ENCODE measurements around the gene ADGRB2. TPM values are rescaled to one million over a fixed set of nuclear protein-coding genes. Genes with fewer than 3 reads are reported as not detected.
A peak's percentile ranks its signal among the peaks of the same experiment; 100 is the strongest.

ADGRB2 gene
- polyA plus RNA-seq, 3 donors, result not detected

DNA sequence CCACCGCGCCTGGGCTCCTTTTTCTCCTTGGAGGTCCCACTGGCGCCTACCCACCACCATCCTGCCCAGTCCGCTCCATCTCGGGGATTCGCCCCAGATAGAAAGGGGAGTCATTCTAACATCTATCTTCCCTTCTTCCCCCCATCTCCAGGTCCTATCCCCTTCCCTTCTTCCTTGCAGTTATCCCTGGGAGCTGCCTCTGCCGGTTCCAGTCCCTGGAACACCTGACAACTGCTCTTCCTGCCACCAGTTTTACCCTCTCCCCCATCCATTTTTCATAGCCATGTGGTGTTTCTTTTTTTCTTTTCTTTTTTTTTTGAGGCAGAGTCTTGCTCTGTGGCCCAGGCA lies 48.3 kb downstream of the ADGRB2 start:
- Mint-ChIP-seq H3K4me3 (peak overlapping the region in 1 of 2 donors; percentile 86), H3K27me3 (ENCODE audit: low read depth in 3 of 3) (peaks cover 48 to 63% (median 60%) of the 10 kb centered on the region in 3 donors), H3K36me3 (no peaks in the 10 kb centered on the region), H3K9me3 (peaks cover 0 to 3% (median 0%) of the 10 kb centered on the region in 7 donors), H3K4me1 (peaks cover 14% of the 10 kb centered on the region), H3K27ac (no peak overlapping the region)
- H3K4me1 ChIP-seq (ENCODE audit: control insufficient read depth in 1 of 2, insufficient read depth in 2 of 2, low read length in 2 of 2), result peaks cover 15 to 20% of the 10 kb centered on the region in 2 donors
- H4K20me1 ChIP-seq (ENCODE audit: insufficient read depth, low read length), result no peaks in the 10 kb centered on the region
- H3K4me3 ChIP-seq (replicated peaks in 1 of 3; ENCODE audit: low read depth in 2 of 3, low read length in 3 of 3), result peak overlapping the region in 1 of 3 experiments; percentile 50
- H3K79me2 ChIP-seq (ENCODE audit: insufficient read depth, low read length), result no peaks in the 10 kb centered on the region
- no peak for DNase-seq
- WGBS (ENCODE audit: insufficient coverage), result 2% methylated on average over 6 of the region's 7 CpGs
- TF ChIP-seq, protein P1, sequence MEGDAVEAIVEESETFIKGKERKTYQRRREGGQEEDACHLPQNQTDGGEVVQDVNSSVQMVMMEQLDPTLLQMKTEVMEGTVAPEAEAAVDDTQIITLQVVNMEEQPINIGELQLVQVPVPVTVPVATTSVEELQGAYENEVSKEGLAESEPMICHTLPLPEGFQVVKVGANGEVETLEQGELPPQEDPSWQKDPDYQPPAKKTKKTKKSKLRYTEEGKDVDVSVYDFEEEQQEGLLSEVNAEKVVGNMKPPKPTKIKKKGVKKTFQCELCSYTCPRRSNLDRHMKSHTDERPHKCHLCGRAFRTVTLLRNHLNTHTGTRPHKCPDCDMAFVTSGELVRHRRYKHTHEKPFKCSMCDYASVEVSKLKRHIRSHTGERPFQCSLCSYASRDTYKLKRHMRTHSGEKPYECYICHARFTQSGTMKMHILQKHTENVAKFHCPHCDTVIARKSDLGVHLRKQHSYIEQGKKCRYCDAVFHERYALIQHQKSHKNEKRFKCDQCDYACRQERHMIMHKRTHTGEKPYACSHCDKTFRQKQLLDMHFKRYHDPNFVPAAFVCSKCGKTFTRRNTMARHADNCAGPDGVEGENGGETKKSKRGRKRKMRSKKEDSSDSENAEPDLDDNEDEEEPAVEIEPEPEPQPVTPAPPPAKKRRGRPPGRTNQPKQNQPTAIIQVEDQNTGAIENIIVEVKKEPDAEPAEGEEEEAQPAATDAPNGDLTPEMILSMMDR (IDR thresholded peaks at IDR 0.05), result no peak
- intact Hi-C loops (cut with micrococcal nuclease), result no loop called here
- H3K9ac ChIP-seq (ENCODE audit: insufficient read depth, low read length, poor library complexity, severe bottlenecking), result no peak overlapping the region
- peaks cover 3 to 49% of the 10 kb centered on the region in 2 donors for H3K27me3 ChIP-seq (ENCODE audit: control insufficient read depth in 2 of 2, insufficient read depth in 2 of 2, low read length in 2 of 2)
- H3K36me3 ChIP-seq (replicated peaks in 1 of 2; ENCODE audit: control insufficient read depth in 1 of 2, insufficient read depth in 2 of 2, low read length in 2 of 2), result no peaks in the 10 kb centered on the region
- no peaks in the 10 kb centered on the region for H3K9me3 ChIP-seq (replicated peaks in 1 of 2; ENCODE audit: control insufficient read depth in 1 of 2, insufficient read depth in 1 of 2, low read length in 2 of 2)
- peak overlapping the region; percentile 69 for H2AFZ ChIP-seq (ENCODE audit: insufficient read depth, low read depth, low read length, poor library complexity, severe bottlenecking)
- peak overlapping the region; percentile 61 for H3K4me2 ChIP-seq (replicated peaks; ENCODE audit: extremely low read depth, low read length, poor library complexity, severe bottlenecking)
- H3K27ac ChIP-seq (ENCODE audit: low read depth in 1 of 2, low read length in 2 of 2), result no peak overlapping the region

DNA sequence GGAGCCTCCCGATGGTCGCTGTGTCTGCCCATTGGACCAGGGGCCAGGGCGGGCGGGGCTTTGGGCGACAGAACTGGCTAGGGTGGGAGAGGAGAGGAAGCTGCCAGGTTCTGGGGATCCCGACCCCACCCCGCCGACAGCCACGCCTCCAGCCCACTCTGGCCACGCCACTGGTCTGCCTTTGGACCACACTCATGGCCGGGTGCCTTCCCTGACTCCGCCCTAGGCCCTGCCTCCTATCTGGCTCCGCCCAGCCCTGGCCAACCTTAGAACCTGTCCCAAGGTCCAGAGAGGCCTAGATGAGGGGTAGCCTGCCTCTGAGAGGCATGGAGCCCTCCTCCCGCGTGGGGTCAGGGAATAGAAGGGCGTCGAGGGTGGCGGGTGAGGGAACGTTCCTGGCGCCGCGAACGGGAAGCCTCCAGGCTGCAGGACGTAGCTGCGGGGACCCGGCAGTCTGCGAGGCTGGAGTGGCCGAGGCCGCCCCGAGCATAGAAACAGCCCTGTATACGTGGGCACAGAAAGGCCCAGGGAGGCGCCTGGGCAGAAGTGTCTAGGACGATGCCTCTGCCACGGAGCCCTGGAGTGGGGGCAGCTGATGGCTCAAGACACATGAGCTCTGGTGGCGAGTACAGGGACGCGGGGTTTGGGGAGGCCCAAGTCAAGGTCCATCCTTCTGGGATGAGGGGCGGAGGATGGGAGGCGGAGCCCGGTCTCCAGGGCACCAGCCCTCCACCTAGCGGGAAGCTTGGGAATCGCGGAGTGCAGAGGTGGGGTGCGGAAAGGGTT lies 48.9 kb downstream of the ADGRB2 start:
- intact Hi-C loops (cut with micrococcal nuclease), result no loop called here
- H3K27me3 ChIP-seq (ENCODE audit: control insufficient read depth in 2 of 2, insufficient read depth in 2 of 2, low read length in 2 of 2), result peaks cover 3 to 49% of the 10 kb centered on the region in 2 donors

More for the DNA sequence above, 48.9 kb downstream of the ADGRB2 start:
- peak overlapping the region; percentile 71 to 86 for H3K4me3 Mint-ChIP-seq
- Histone ChIP-seq H4K20me1 (ENCODE audit: insufficient read depth, low read length) (no peaks in the 10 kb centered on the region), H3K4me2 (replicated peaks; ENCODE audit: extremely low read depth, low read length, poor library complexity, severe bottlenecking) (peak overlapping the region; percentile 61), H3K9ac (ENCODE audit: insufficient read depth, low read length, poor library complexity, severe bottlenecking) (peak overlapping the region; percentile 5), H3K36me3 (replicated peaks in 1 of 2; ENCODE audit: control insufficient read depth in 1 of 2, insufficient read depth in 2 of 2, low read length in 2 of 2) (no peaks in the 10 kb centered on the region), H3K9me3 (replicated peaks in 1 of 2; ENCODE audit: control insufficient read depth in 1 of 2, insufficient read depth in 1 of 2, low read length in 2 of 2) (no peaks in the 10 kb centered on the region), H2AFZ (ENCODE audit: insufficient read depth, low read depth, low read length, poor library complexity, severe bottlenecking) (peak overlapping the region; percentile 69), H3K4me3 (replicated peaks in 1 of 3; ENCODE audit: low read depth in 2 of 3, low read length in 3 of 3) (peak overlapping the region in 2 of 3 experiments; percentile 14 to 50), H3K4me1 (ENCODE audit: control insufficient read depth in 1 of 2, insufficient read depth in 2 of 2, low read length in 2 of 2) (peaks cover 15 to 20% of the 10 kb centered on the region in 2 donors), H3K79me2 (ENCODE audit: insufficient read depth, low read length) (no peaks in the 10 kb centered on the region), H3K27ac (ENCODE audit: low read depth in 1 of 2, low read length in 2 of 2) (no peak overlapping the region)
- H3K36me3 Mint-ChIP-seq, result no peaks in the 10 kb centered on the region
- peaks cover 0 to 3% (median 0%) of the 10 kb centered on the region in 7 donors for H3K9me3 Mint-ChIP-seq
- H3K27ac Mint-ChIP-seq, result peak overlapping the region in 1 of 7 donors; percentile 60
- TF ChIP-seq, protein P1 (IDR thresholded peaks at IDR 0.05), result peak; percentile 51
- WGBS (ENCODE audit: insufficient coverage), result under 1% methylated on average over 28 of the region's 44 CpGs
- peak in 2 of 3 donors; percentile 3 to 9 for DNase-seq
- H3K27me3 Mint-ChIP-seq (ENCODE audit: low read depth in 3 of 3), result peaks cover 48 to 60% (median 58%) of the 10 kb centered on the region in 3 donors
- peaks cover 14% of the 10 kb centered on the region for H3K4me1 Mint-ChIP-seq

Data from CD14-positive monocyte (primary cell).